H1 (cell line): Measurements from ENCODE around the gene CNGA2. TPM values are rescaled to one million over a fixed set of nuclear protein-coding genes. Genes with fewer than 3 reads are reported as not detected.

Experiments used
- CTCF ChIA-PET: fragments of 300-600 bp; sonication (Branson Sonifier 250); formaldehyde crosslinking; loops from one replicate; lab custom pipeline; 2021; ENCODE audit not compliant: partially characterized antibody; lab: Charles Lee
- POLR2A ChIA-PET: fragments of 300-600 bp; sonication (Branson Sonifier 250); formaldehyde crosslinking; loops from one replicate; lab custom pipeline; 2021; ENCODE audit warnings: inconsistent platforms; ENCODE audit not compliant: partially characterized antibody; lab: Charles Lee
- DNase-seq, 2 experiments: peaks; one replicate each; pipeline versions ENCODE4 v3.0.0 to v3.0.0-alpha.2; 2010 to 2022; ENCODE audit warnings: low spot score in 2 of 2, low read depth in 1 of 2, mixed read lengths in 1 of 2
- FAIRE-seq: peaks from 2 replicates; lab custom pipeline; 2011; peaks lifted over from hg19 to GRCh38; lab: Jason Lieb, UNC
- H2AFZ ChIP-seq: 2 replicates; pipeline ENCODE4 v1.8.1; 2012; ENCODE audit warnings: low read length, inconsistent platforms
- H2AK5ac ChIP-seq: 2 replicates; pipeline ENCODE4 v1.6.1; 2013; ENCODE audit warnings: low read depth, low read length
- H2BK120ac ChIP-seq: replicated peaks from 2 replicates; pipeline ENCODE3; 2013; ENCODE audit warnings: low read depth, low read length, inconsistent platforms
- H2BK12ac ChIP-seq: 2 replicates; pipeline ENCODE4 v1.6.1; 2013; ENCODE audit warnings: low read depth, low read length
- H2BK15ac ChIP-seq: 2 replicates; pipeline ENCODE4 v1.6.1; 2013; ENCODE audit warnings: low read length
- H2BK20ac ChIP-seq: 2 replicates; pipeline ENCODE4 v1.6.1; 2013; ENCODE audit warnings: low read length
- H2BK5ac ChIP-seq: 2 replicates; pipeline ENCODE4 v1.6.1; 2013; ENCODE audit warnings: low read depth, low read length
- H3K14ac ChIP-seq: 2 replicates; pipeline ENCODE4 v1.6.1; 2013; ENCODE audit warnings: inconsistent platforms; ENCODE audit not compliant: insufficient read length
- H3K18ac ChIP-seq: 2 replicates; pipeline ENCODE4 v1.6.1; 2013; ENCODE audit warnings: low read length; ENCODE audit errors: extremely low read depth
- H3K23ac ChIP-seq: 2 replicates; pipeline ENCODE4 v1.6.1; 2013; ENCODE audit warnings: inconsistent platforms; ENCODE audit not compliant: insufficient read length
- H3K23me2 ChIP-seq: 2 replicates; pipeline ENCODE4 v1.6.1; 2013; ENCODE audit warnings: low read depth, low read length
- H3K27ac ChIP-seq: 2 replicates; pipeline ENCODE4 v1.6.1; 2011; ENCODE audit warnings: low read depth, low read length, inconsistent platforms
- H3K27me3 ChIP-seq, 4 experiments: replicated peaks in 1 of 4; 1 replicate in 1 of 4; 2 replicates in 3 of 4; pipeline versions ENCODE4 v1.6.1 to v1.8.1; 2011 to 2013; ENCODE audit warnings: low read length in 3 of 4, mild to moderate bottlenecking in 3 of 4, inconsistent platforms in 2 of 4, mixed read lengths in 2 of 4, moderate library complexity in 1 of 4; ENCODE audit not compliant: control insufficient read depth in 3 of 4, insufficient read depth in 3 of 4; ENCODE audit errors: extremely low read depth in 1 of 4
- H3K36me3 ChIP-seq, 4 experiments: 2 replicates each; pipeline versions ENCODE4 v1.6.1 to v1.8.1; 2011 to 2013; ENCODE audit warnings: mild to moderate bottlenecking in 4 of 4, low read length in 3 of 4, moderate library complexity in 2 of 4, control low read depth in 1 of 4, inconsistent platforms in 1 of 4; ENCODE audit not compliant: insufficient read depth in 4 of 4, control insufficient read depth in 2 of 4
- H3K4ac ChIP-seq: replicated peaks from 2 replicates; pipeline ENCODE3; 2013; ENCODE audit warnings: low read length, low read depth, mixed read lengths, inconsistent platforms; ENCODE audit not compliant: insufficient read length
- H3K4me1 ChIP-seq, 4 experiments: replicated peaks in 1 of 4; 1 replicate in 1 of 4; 2 replicates in 3 of 4; pipeline versions ENCODE4 v1.6.1 to v1.8.1; 2011 to 2013; ENCODE audit warnings: low read length in 3 of 4, inconsistent platforms in 2 of 4, mixed read lengths in 1 of 4; ENCODE audit not compliant: insufficient read depth in 4 of 4, control insufficient read depth in 3 of 4
- H3K4me2 ChIP-seq, 2 experiments: 2 replicates each; pipeline versions ENCODE4 v1.6.1 to v1.8.1; 2011 to 2013; ENCODE audit warnings: low read depth in 2 of 2, low read length in 2 of 2, control low read depth in 1 of 2, inconsistent platforms in 1 of 2, mild to moderate bottlenecking in 1 of 2; ENCODE audit not compliant: insufficient read depth in 1 of 2
- H3K4me3 ChIP-seq, 4 experiments: fragments of 200-600, 300-600 bp in 1 of 4; sonication (generic), shearing (Covaris generic), sonication (Bioruptor Twin) in 1 of 4; 2 replicates each; pipeline versions ENCODE4 v1.5.1 to v1.8.1; 2011 to 2016; ENCODE audit warnings: low read length in 4 of 4, low read depth in 3 of 4, control low read depth in 2 of 4, inconsistent platforms in 2 of 4, mild to moderate bottlenecking in 2 of 4, mixed read lengths in 1 of 4, moderate library complexity in 1 of 4; ENCODE audit not compliant: insufficient read depth in 2 of 4; ENCODE audit errors: extremely low read depth in 1 of 4
- H3K56ac ChIP-seq: replicated peaks from 2 replicates; pipeline ENCODE3; 2013; ENCODE audit warnings: low read depth, mild to moderate bottlenecking, mixed read lengths, low read length, inconsistent platforms; ENCODE audit not compliant: insufficient read length
- H3K79me1 ChIP-seq: 2 replicates; pipeline ENCODE4 v1.6.1; 2013; ENCODE audit warnings: low read depth, low read length, control low read depth
- H3K79me2 ChIP-seq, 2 experiments: 2 replicates each; pipeline versions ENCODE4 v1.6.1 to v1.8.1; 2012 to 2013; ENCODE audit warnings: low read length in 2 of 2, mild to moderate bottlenecking in 2 of 2, inconsistent platforms in 1 of 2; ENCODE audit not compliant: insufficient read depth in 2 of 2, control insufficient read depth in 1 of 2
- H3K9ac ChIP-seq, 4 experiments: replicated peaks in 1 of 4; 1 replicate in 1 of 4; 2 replicates in 3 of 4; pipeline versions ENCODE4 v1.6.1 to v1.8.1; 2011 to 2013; ENCODE audit warnings: low read depth in 3 of 4, low read length in 3 of 4, control low read depth in 2 of 4, mild to moderate bottlenecking in 2 of 4, moderate library complexity in 2 of 4, inconsistent platforms in 1 of 4; ENCODE audit errors: extremely low read depth in 1 of 4
- H3K9me3 ChIP-seq, 2 experiments: 2 replicates each; pipeline versions ENCODE4 v1.6.1 to v1.8.1; 2012 to 2013; ENCODE audit warnings: mild to moderate bottlenecking in 2 of 2, moderate library complexity in 2 of 2, control low read depth in 1 of 2, inconsistent platforms in 1 of 2, low read depth in 1 of 2, low read length in 1 of 2, mixed read lengths in 1 of 2; ENCODE audit not compliant: insufficient read depth in 2 of 2
- H4K20me1 ChIP-seq, 2 experiments: replicated peaks in 1 of 2; 2 replicates each; pipeline versions ENCODE3 to v1.8.1; 2011 to 2013; ENCODE audit warnings: inconsistent platforms in 2 of 2, low read length in 2 of 2, mild to moderate bottlenecking in 1 of 2; ENCODE audit not compliant: insufficient read depth in 2 of 2, control insufficient read depth in 1 of 2
- H4K5ac ChIP-seq: 2 replicates; pipeline ENCODE4 v1.6.1; 2013; ENCODE audit warnings: low read length, low read depth, mixed read lengths, inconsistent platforms; ENCODE audit not compliant: insufficient read length
- H4K8ac ChIP-seq: 2 replicates; pipeline ENCODE4 v1.8.0; 2013; ENCODE audit warnings: mild to moderate bottlenecking, moderate library complexity, low read length, inconsistent platforms; ENCODE audit not compliant: insufficient read depth; ENCODE audit errors: extremely low read depth
- H4K91ac ChIP-seq: replicated peaks from 2 replicates; pipeline ENCODE3; 2013; ENCODE audit warnings: low read length, mixed read lengths, inconsistent platforms; ENCODE audit not compliant: insufficient read length
- HDAC6 ChIP-seq: IDR thresholded peaks from one replicate; pipeline ENCODE4 v1.7.1; 2012; ENCODE audit warnings: low read depth, mild to moderate bottlenecking, inconsistent platforms, low read length, moderate library complexity
- WGBS, 2 experiments: shearing (Covaris generic) in 1 of 2; methylation state at CpG; one replicate each; pipeline versions ENCODE4 v1.1.6 to v1.1.7; 2013 to 2015; ENCODE audit warnings: low lambda C conversion rate in 2 of 2, mixed read lengths in 2 of 2, inconsistent platforms in 1 of 2, low coverage in 1 of 2, missing lambda C conversion rate in 1 of 2; ENCODE audit not compliant: insufficient replicate concordance in 2 of 2, insufficient coverage in 1 of 2, insufficient read length in 1 of 2; ENCODE audit errors: extremely low coverage in 1 of 2, missing lambda C conversion rate in 1 of 2; 5-methylcytosine and 5-hydroxymethylcytosine counted together
- polyA plus RNA-seq, 7 experiments: library from polyadenylated mRNA; depleted of rRNA in 3 of 7; stranded (reverse) in 5 of 7; unstranded in 2 of 7; fragments of >200 nt in 5 of 7; fragments of 200-250 nt in 2 of 7; gene quantifications; 1 replicate in 5 of 7; 2 replicates in 1 of 7; 4 replicates in 1 of 7; pipeline versions ENCODE4 v1.2.1 to v1.2.3, GENCODE V29; 2011 to 2013; ENCODE audit warnings: missing spikeins in 2 of 7, mixed read lengths in 2 of 7
- total RNA-seq: library from RNA; stranded (reverse); fragmentation: NEBNext Ultra II Directional; extraction: Animal tissue kit (Norgen Biotek cat#: 25700); gene quantifications from 2 replicates; pipeline ENCODE4 v1.2.1, GENCODE V29; 2021

CNGA2 gene
- total and polyA plus RNA-seq, 2 of the 8 experiments (the other 6 are each of a cell fraction or from before 2014, with no cell fraction given) = not detected

GRCh38 chrX:151752847-151753246, 18.3 kb downstream of the CNGA2 start:
- H4K5ac ChIP-seq = no peak overlapping the region
- no peak overlapping the region for H3K23ac ChIP-seq
- H3K9ac ChIP-seq = no peak overlapping the region
- H3K23me2 ChIP-seq = no peaks in the 10 kb centered on the region; the same call in 1 of the 2 replicates
- no peak overlapping the region for H4K8ac ChIP-seq
- no peak for DNase-seq
- H2BK120ac ChIP-seq = no peak overlapping the region
- H3K36me3 ChIP-seq = no peaks in the 10 kb centered on the region
- no peak overlapping the region for H3K14ac ChIP-seq
- no peak overlapping the region for H2BK12ac ChIP-seq
- H3K79me2 ChIP-seq = no peaks in the 10 kb centered on the region
- WGBS, 2 experiments = 90% methylated on average over 5 of the region's 5 CpGs; no CpG with 5 or more reads in 1 of the 2 experiments
- no peak for FAIRE-seq
- ChIA-PET CTCF (interaction anchor here (0.6 to 3.5 kb wide), 37 partner anchors 8 to 1065 kb away, joined by 3 to 14 read pairs (median 4); partner anchors contain the start of gene GABRE), POLR2A (no interaction called here)
- H3K4me3 ChIP-seq = no peak overlapping the region
- H4K20me1 ChIP-seq = no peaks in the 10 kb centered on the region
- H2AFZ ChIP-seq = no peak overlapping the region
- no peak overlapping the region for H3K27ac ChIP-seq
- H2BK15ac ChIP-seq = no peak overlapping the region
- no peak overlapping the region for H2AK5ac ChIP-seq
- no peak for TF ChIP-seq HDAC6
- no peak overlapping the region for H4K91ac ChIP-seq
- no peak overlapping the region for H3K56ac ChIP-seq
- no peaks in the 10 kb centered on the region for H3K9me3 ChIP-seq
- no peak overlapping the region for H3K4ac ChIP-seq
- H2BK20ac ChIP-seq = no peak overlapping the region
- no peak overlapping the region for H2BK5ac ChIP-seq
- H3K4me1 ChIP-seq = 0 out of 7 replicates have a peak, but pooled peaks cover 0 to 2% (median 0%) of the 10 kb centered on the region in 4 experiments
- no peak overlapping the region for H3K18ac ChIP-seq
- 0 out of 7 replicates have a peak, but pooled peaks cover 0 to 2% (median 0%) of the 10 kb centered on the region in 4 experiments for H3K27me3 ChIP-seq
- no peaks in the 10 kb centered on the region for H3K79me1 ChIP-seq
- no peak overlapping the region for H3K4me2 ChIP-seq
